ENCODE measurements around the gene CYP39A1.

CYP39A1 gene

GRCh38 chr6:46521464-46521971 is 131.1 kb downstream of the CYP39A1 start:
- H3K27me3 Mint-ChIP-seq = peaks cover 46% of the 10 kb centered on the region
- no peak overlapping the region for H3K27ac Mint-ChIP-seq (ENCODE audit: low read depth)
- no peaks in the 10 kb centered on the region for H3K4me1 Mint-ChIP-seq
- H3K4me3 Mint-ChIP-seq = no peak overlapping the region
- H3K9me3 Mint-ChIP-seq = no peaks in the 10 kb centered on the region
- ATAC-seq (replicated peaks; ENCODE audit: extremely low read depth, poor library complexity, severe bottlenecking) (no peak), DNase-seq (ENCODE audit: low spot score in 2 of 2) (no peak)
- no peaks in the 10 kb centered on the region for H3K36me3 Mint-ChIP-seq (ENCODE audit: insufficient read depth)

GRCh38 chr6:46517202-46517601 is 135.4 kb downstream of the CYP39A1 start:
- ATAC-seq (replicated peaks; ENCODE audit: extremely low read depth, poor library complexity, severe bottlenecking) (no peak), DNase-seq (ENCODE audit: low spot score in 2 of 2) (no peak)
- Mint-ChIP-seq H3K9me3 (no peaks in the 10 kb centered on the region), H3K27ac (ENCODE audit: low read depth) (no peak overlapping the region), H3K4me3 (no peak overlapping the region), H3K4me1 (no peaks in the 10 kb centered on the region), H3K27me3 (peaks cover 11% of the 10 kb centered on the region), H3K36me3 (ENCODE audit: insufficient read depth) (no peaks in the 10 kb centered on the region)

- no peaks in the 10 kb centered on the region for H3K4me1 Mint-ChIP-seq
- H3K9me3 Mint-ChIP-seq = no peaks in the 10 kb centered on the region
- H3K4me3 Mint-ChIP-seq = no peak overlapping the region
- no peak overlapping the region for H3K27ac Mint-ChIP-seq (ENCODE audit: low read depth)
- H3K27me3 Mint-ChIP-seq = peaks cover 6% of the 10 kb centered on the region
- no peaks in the 10 kb centered on the region for H3K36me3 Mint-ChIP-seq (ENCODE audit: insufficient read depth)
- ATAC-seq (replicated peaks; ENCODE audit: extremely low read depth, poor library complexity, severe bottlenecking) = no peak
- DNase-seq (ENCODE audit: low spot score in 2 of 2) = no peak
Measured at GRCh38 chr6:46513533-46513932, 139.1 kb downstream of the CYP39A1 start.

- H3K27ac Mint-ChIP-seq (ENCODE audit: low read depth) = no peak overlapping the region
- H3K27me3 Mint-ChIP-seq = peaks cover 17% of the 10 kb centered on the region
- no peaks in the 10 kb centered on the region for H3K9me3 Mint-ChIP-seq
- no peaks in the 10 kb centered on the region for H3K4me1 Mint-ChIP-seq
- no peaks in the 10 kb centered on the region for H3K36me3 Mint-ChIP-seq (ENCODE audit: insufficient read depth)
- DNase-seq (ENCODE audit: low spot score in 2 of 2) (no peak), ATAC-seq (replicated peaks; ENCODE audit: extremely low read depth, poor library complexity, severe bottlenecking) (no peak)
- H3K4me3 Mint-ChIP-seq = no peak overlapping the region
Measured at GRCh38 chr6:46511320-46511719, 141.3 kb downstream of the CYP39A1 start.

GRCh38 chr6:46510651-46511050 is 142.0 kb downstream of the CYP39A1 start:
- ATAC-seq (replicated peaks; ENCODE audit: extremely low read depth, poor library complexity, severe bottlenecking) (no peak), DNase-seq (ENCODE audit: low spot score in 2 of 2) (no peak)
- H3K4me3 Mint-ChIP-seq = no peak overlapping the region
- no peaks in the 10 kb centered on the region for H3K4me1 Mint-ChIP-seq
- H3K36me3 Mint-ChIP-seq (ENCODE audit: insufficient read depth) = no peaks in the 10 kb centered on the region
- H3K27me3 Mint-ChIP-seq = peaks cover 22% of the 10 kb centered on the region
- H3K27ac Mint-ChIP-seq (ENCODE audit: low read depth) = no peak overlapping the region
- no peaks in the 10 kb centered on the region for H3K9me3 Mint-ChIP-seq

- H3K27me3 Mint-ChIP-seq = peaks cover 28% of the 10 kb centered on the region
- H3K4me3 Mint-ChIP-seq = no peak overlapping the region
- no peak for DNase-seq (ENCODE audit: low spot score in 2 of 2)
- no peaks in the 10 kb centered on the region for H3K9me3 Mint-ChIP-seq
- H3K4me1 Mint-ChIP-seq = no peaks in the 10 kb centered on the region
- no peak overlapping the region for H3K27ac Mint-ChIP-seq (ENCODE audit: low read depth)
- H3K36me3 Mint-ChIP-seq (ENCODE audit: insufficient read depth) = no peaks in the 10 kb centered on the region
- no peak for ATAC-seq (replicated peaks; ENCODE audit: extremely low read depth, poor library complexity, severe bottlenecking)
Measured at GRCh38 chr6:46509981-46510510, 142.6 kb downstream of the CYP39A1 start.

GRCh38 chr6:46509063-46509462 is 143.6 kb downstream of the CYP39A1 start:
- H3K36me3 Mint-ChIP-seq (ENCODE audit: insufficient read depth) = no peaks in the 10 kb centered on the region
- H3K27me3 Mint-ChIP-seq = peaks cover 29% of the 10 kb centered on the region
- DNase-seq (ENCODE audit: low spot score in 2 of 2) (no peak), ATAC-seq (replicated peaks; ENCODE audit: extremely low read depth, poor library complexity, severe bottlenecking) (no peak)
- H3K4me3 Mint-ChIP-seq = no peak overlapping the region
- no peaks in the 10 kb centered on the region for H3K9me3 Mint-ChIP-seq
- no peaks in the 10 kb centered on the region for H3K4me1 Mint-ChIP-seq
- no peak overlapping the region for H3K27ac Mint-ChIP-seq (ENCODE audit: low read depth)

- Mint-ChIP-seq H3K9me3 (no peaks in the 10 kb centered on the region), H3K36me3 (ENCODE audit: insufficient read depth) (no peaks in the 10 kb centered on the region), H3K4me1 (no peaks in the 10 kb centered on the region), H3K27me3 (peaks cover 29% of the 10 kb centered on the region), H3K27ac (ENCODE audit: low read depth) (no peak overlapping the region), H3K4me3 (no peak overlapping the region)
- DNase-seq (ENCODE audit: low spot score in 2 of 2) = no peak
- ATAC-seq (replicated peaks; ENCODE audit: extremely low read depth, poor library complexity, severe bottlenecking) = no peak
Measured at GRCh38 chr6:46507426-46507825, 145.2 kb downstream of the CYP39A1 start.

- H3K4me1 Mint-ChIP-seq = no peaks in the 10 kb centered on the region
- H3K27me3 Mint-ChIP-seq = peaks cover 39% of the 10 kb centered on the region
- H3K36me3 Mint-ChIP-seq (ENCODE audit: insufficient read depth) = no peaks in the 10 kb centered on the region
- H3K9me3 Mint-ChIP-seq = no peaks in the 10 kb centered on the region
- no peak for ATAC-seq (replicated peaks; ENCODE audit: extremely low read depth, poor library complexity, severe bottlenecking)
- H3K4me3 Mint-ChIP-seq = no peak overlapping the region
- no peak overlapping the region for H3K27ac Mint-ChIP-seq (ENCODE audit: low read depth)
- no peak for DNase-seq (ENCODE audit: low spot score in 2 of 2)
Measured at GRCh38 chr6:46505693-46506512, 146.7 kb downstream of the CYP39A1 start.

GRCh38 chr6:46504242-46504641 is 148.4 kb downstream of the CYP39A1 start:
- H3K27me3 Mint-ChIP-seq = peaks cover 55% of the 10 kb centered on the region
- H3K9me3 Mint-ChIP-seq = no peaks in the 10 kb centered on the region
- DNase-seq (ENCODE audit: low spot score in 2 of 2) (no peak), ATAC-seq (replicated peaks; ENCODE audit: extremely low read depth, poor library complexity, severe bottlenecking) (no peak)
- no peak overlapping the region for H3K27ac Mint-ChIP-seq (ENCODE audit: low read depth)
- no peaks in the 10 kb centered on the region for H3K4me1 Mint-ChIP-seq
- H3K36me3 Mint-ChIP-seq (ENCODE audit: insufficient read depth) = no peaks in the 10 kb centered on the region
- no peak overlapping the region for H3K4me3 Mint-ChIP-seq

- Mint-ChIP-seq H3K4me1 (no peaks in the 10 kb centered on the region), H3K27ac (ENCODE audit: low read depth) (no peak overlapping the region), H3K27me3 (peaks cover 43% of the 10 kb centered on the region)
Measured at GRCh38 chr6:46502486-46503119, 150.0 kb downstream of the CYP39A1 start.

GRCh38 chr6:46501136-46502089 is 151.2 kb downstream of the CYP39A1 start:
- H3K4me1 Mint-ChIP-seq = no peaks in the 10 kb centered on the region
- ATAC-seq (replicated peaks; ENCODE audit: extremely low read depth, poor library complexity, severe bottlenecking) = no peak
- no peak overlapping the region for H3K27ac Mint-ChIP-seq (ENCODE audit: low read depth)
- DNase-seq (ENCODE audit: low spot score in 2 of 2) = no peak
- H3K27me3 Mint-ChIP-seq = peaks cover 54% of the 10 kb centered on the region
- H3K36me3 Mint-ChIP-seq (ENCODE audit: insufficient read depth) = no peaks in the 10 kb centered on the region
- no peak overlapping the region for H3K4me3 Mint-ChIP-seq
- no peaks in the 10 kb centered on the region for H3K9me3 Mint-ChIP-seq

More at GRCh38 chr6:46502486-46503119, 150.0 kb downstream of the CYP39A1 start:
- Mint-ChIP-seq H3K9me3 (no peaks in the 10 kb centered on the region), H3K4me3 (no peak overlapping the region), H3K36me3 (ENCODE audit: insufficient read depth) (no peaks in the 10 kb centered on the region)
- DNase-seq (ENCODE audit: low spot score in 2 of 2) (no peak), ATAC-seq (replicated peaks; ENCODE audit: extremely low read depth, poor library complexity, severe bottlenecking) (no peak)

Data from central memory CD8-positive, alpha-beta T cell (primary cell).